GM23248 (cell line): Measurements from ENCODE around the gene EXTL1.

Source experiments
- EZH2 ChIP-seq: fragments of 200-600 bp; sonication (generic); IDR thresholded peaks from 2 replicates; pipeline ENCODE4 v1.6.1; 2018; ENCODE audit warnings: antibody characterized with exemption, mild to moderate bottlenecking; ENCODE audit not compliant: insufficient read depth, poor library complexity, severe bottlenecking
- EZH2phosphoT487 ChIP-seq: fragments of 200-600 bp; sonication (generic); IDR thresholded peaks from 2 replicates; pipeline ENCODE4 v1.6.1; 2018; ENCODE audit warnings: antibody characterized with exemption, moderate library complexity, mild to moderate bottlenecking, low read depth; ENCODE audit not compliant: insufficient read depth

- TF ChIP-seq EZH2 (no peak), EZH2phosphoT487 (no peak)
These were observed 11.7 kb upstream of the EXTL1 start for GRCh38 chr1:26009796-26010447.
